GM12801 (cell line): Measurements from ENCODE around the gene MPV17L.

Experiments
- TF ChIP-seq, protein P1 (sequence below): IDR thresholded peaks from one replicate; pipeline ENCODE4 v1.5.1; 2011; ENCODE audit warnings: control low read depth; ENCODE audit not compliant: insufficient read length; ENCODE audit errors: extremely low read depth

MPV17L gene

DNA sequence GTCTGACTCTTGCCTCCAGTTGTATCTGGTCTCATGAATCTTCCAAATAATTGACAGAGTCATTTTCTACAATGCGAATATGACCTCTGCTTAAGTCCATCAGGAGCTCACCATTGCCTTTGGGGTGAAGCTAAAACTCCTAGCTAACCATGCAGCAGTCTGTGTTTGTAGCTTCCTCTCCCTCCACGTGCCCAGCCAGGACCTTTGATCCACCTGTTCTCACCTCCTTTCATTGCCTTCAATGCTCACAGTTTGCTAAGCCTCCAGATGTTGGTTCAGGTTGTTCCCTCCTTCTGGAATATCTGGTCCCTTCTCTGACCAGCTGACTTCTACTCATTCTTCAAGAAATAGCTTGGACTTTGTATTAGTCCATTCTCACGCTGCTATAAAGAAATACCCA is 61.8 kb downstream of the MPV17L start:
- TF ChIP-seq, protein P1, sequence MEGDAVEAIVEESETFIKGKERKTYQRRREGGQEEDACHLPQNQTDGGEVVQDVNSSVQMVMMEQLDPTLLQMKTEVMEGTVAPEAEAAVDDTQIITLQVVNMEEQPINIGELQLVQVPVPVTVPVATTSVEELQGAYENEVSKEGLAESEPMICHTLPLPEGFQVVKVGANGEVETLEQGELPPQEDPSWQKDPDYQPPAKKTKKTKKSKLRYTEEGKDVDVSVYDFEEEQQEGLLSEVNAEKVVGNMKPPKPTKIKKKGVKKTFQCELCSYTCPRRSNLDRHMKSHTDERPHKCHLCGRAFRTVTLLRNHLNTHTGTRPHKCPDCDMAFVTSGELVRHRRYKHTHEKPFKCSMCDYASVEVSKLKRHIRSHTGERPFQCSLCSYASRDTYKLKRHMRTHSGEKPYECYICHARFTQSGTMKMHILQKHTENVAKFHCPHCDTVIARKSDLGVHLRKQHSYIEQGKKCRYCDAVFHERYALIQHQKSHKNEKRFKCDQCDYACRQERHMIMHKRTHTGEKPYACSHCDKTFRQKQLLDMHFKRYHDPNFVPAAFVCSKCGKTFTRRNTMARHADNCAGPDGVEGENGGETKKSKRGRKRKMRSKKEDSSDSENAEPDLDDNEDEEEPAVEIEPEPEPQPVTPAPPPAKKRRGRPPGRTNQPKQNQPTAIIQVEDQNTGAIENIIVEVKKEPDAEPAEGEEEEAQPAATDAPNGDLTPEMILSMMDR: no peak

DNA sequence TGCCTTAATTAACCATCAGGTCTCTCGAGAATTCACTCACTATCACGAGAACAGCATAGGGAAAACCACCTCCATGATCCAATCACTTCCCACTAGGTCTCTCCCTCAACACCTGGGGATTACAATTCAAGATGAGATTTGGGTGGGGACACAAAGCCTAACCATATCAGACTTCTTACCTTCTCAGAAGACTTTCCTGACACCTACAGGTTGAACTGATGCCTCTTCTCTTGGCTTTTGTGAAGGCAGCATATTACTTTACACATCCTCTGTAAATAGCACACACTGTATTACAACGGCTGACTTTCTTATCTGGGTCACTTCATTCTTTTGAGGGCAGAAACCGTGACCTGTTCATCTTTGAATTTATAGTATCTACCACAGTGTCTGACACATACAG is 62.4 kb downstream of the MPV17L start:
- TF ChIP-seq, protein P1: no peak

DNA sequence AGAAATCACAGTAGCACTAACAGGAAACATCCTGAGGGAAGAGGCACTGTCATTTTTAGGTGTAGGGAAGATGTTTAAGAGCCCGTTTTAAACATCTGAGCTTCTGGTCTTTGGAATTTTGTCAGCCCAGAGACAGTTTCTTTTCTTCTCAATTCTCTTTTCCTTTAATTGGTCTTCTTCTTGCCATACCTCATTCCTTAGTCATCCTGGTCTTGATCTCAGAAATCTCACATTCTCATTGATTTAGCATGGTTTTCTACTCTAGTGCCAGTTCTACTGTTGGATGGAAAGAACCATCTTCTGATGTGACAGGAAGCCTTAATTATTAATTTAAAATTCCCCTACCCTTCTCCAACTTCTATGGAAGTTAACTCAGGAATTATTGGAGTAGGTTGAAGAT is 64.2 kb downstream of the MPV17L start:
- TF ChIP-seq, protein P1: no peak

DNA sequence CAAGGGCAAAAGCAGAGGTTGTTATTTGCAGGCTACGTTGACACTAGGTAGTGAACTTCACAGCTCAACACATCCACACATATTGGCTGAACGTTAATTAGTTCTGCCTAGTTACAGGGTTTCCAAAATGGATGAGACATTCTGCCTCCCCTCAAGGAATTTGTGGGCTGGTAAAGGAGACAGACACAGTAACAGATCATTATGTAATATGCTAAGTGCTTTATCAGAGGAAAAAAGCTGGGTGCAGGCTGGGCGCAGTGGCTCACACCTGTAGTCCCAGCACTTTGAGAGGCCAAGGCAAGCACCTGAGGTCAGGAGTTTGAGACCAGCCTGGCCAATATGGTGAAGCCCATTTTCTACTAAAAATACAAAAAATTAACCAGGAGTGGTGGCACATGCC is 65.0 kb downstream of the MPV17L start:
- TF ChIP-seq, protein P1: no peak

DNA sequence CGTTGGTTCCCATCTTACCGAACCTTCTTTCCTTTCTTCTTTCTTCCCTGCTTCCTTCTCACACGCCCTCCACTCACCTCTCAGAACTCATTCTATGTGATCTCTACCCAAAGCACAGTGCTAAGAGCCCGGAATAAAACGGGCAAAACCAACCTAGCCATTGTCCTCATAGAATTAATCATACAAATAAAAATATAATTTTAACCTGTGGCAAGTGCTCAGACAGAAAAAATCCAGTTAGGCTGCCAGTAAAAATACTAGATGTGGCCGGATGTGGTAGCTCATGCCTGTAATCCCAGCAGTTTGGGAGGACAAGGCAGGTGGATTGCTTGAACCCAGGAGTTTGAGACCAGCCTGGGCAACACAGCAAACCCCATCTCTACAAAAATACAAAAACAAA is 65.8 kb downstream of the MPV17L start:
- TF ChIP-seq, protein P1: no peak
